ENCODE measurements around the gene F11R.

- TF ChIP-seq CTCF (IDR thresholded peaks at IDR 0.05) (no peak), POLR2A (IDR thresholded peaks at IDR 0.05) (no peak), EP300 (IDR thresholded peaks at IDR 0.05) (no peak)
Observed at GRCh38 chr1:160979286-160979685, 41.7 kb downstream of the F11R start.
